ENCODE data around the gene ACYP2. TPM values are rescaled to one million over a fixed set of nuclear protein-coding genes. Genes with fewer than 3 reads are reported as not detected.
"Not testable (repeated sequence)": the region's sequence is repeated elsewhere in the genome, so short reads cannot be mapped to it uniquely, and the experiment has no call there.

Gene ACYP2
- total RNA-seq, 1 experiment from 2014 or later = 22.8 TPM

- no peak overlapping the region for H3K4me2 ChIP-seq (ENCODE audit: low read depth, low read length, poor library complexity, severe bottlenecking)
- H3K9me3 ChIP-seq (ENCODE audit: low read length) = no peaks in the 10 kb centered on the region
- no peak for DNase-seq
Observed at GRCh38 chr2:54261537-54261936, 146.1 kb downstream of the ACYP2 start.

GRCh38 chr2:54262015-54262765 is 146.8 kb downstream of the ACYP2 start:
- Histone ChIP-seq H3K79me2 (ENCODE audit: low read length) (no peaks in the 10 kb centered on the region), H3K27ac (ENCODE audit: low read length) (no peak overlapping the region), H3K9me2 (replicated peaks; ENCODE audit: insufficient read depth, low read length) (no peaks in the 10 kb centered on the region), H4K20me1 (ENCODE audit: insufficient read depth, low read depth, low read length) (no peaks in the 10 kb centered on the region), H3K9ac (ENCODE audit: low read length) (no peak overlapping the region), H2AFZ (ENCODE audit: low read length) (no peak overlapping the region), H3K9me3 (ENCODE audit: low read length) (no peaks in the 10 kb centered on the region), H3K4me1 (ENCODE audit: low read length) (no peaks in the 10 kb centered on the region), H3K4me2 (ENCODE audit: low read depth, low read length, poor library complexity, severe bottlenecking) (no peak overlapping the region), H3K4me3 (ENCODE audit: low read length) (no peak overlapping the region), H3K36me3 (ENCODE audit: insufficient read depth, low read length) (no peaks in the 10 kb centered on the region), H3K27me3 (ENCODE audit: low read length) (no peaks in the 10 kb centered on the region)
- no peak for DNase-seq

More at GRCh38 chr2:54261537-54261936, 146.1 kb downstream of the ACYP2 start:
- Histone ChIP-seq H2AFZ (ENCODE audit: low read length) (no peak overlapping the region), H3K27me3 (ENCODE audit: low read length) (no peaks in the 10 kb centered on the region), H3K27ac (ENCODE audit: low read length) (no peak overlapping the region), H3K4me3 (ENCODE audit: low read length) (no peak overlapping the region), H3K4me1 (ENCODE audit: low read length) (no peaks in the 10 kb centered on the region), H3K9me2 (replicated peaks; ENCODE audit: insufficient read depth, low read length) (no peaks in the 10 kb centered on the region), H3K36me3 (ENCODE audit: insufficient read depth, low read length) (no peaks in the 10 kb centered on the region), H3K79me2 (ENCODE audit: low read length) (no peaks in the 10 kb centered on the region), H4K20me1 (ENCODE audit: insufficient read depth, low read depth, low read length) (no peaks in the 10 kb centered on the region), H3K9ac (ENCODE audit: low read length) (no peak overlapping the region)

- H4K20me1 ChIP-seq (ENCODE audit: insufficient read depth, low read depth, low read length); H3K9me3 ChIP-seq (ENCODE audit: low read length); H3K79me2 ChIP-seq (ENCODE audit: low read length); H2AFZ ChIP-seq (ENCODE audit: low read length); H3K4me3 ChIP-seq (ENCODE audit: low read length); H3K9me2 ChIP-seq (replicated peaks; ENCODE audit: insufficient read depth, low read length); H3K27ac ChIP-seq (ENCODE audit: low read length); H3K27me3 ChIP-seq (ENCODE audit: low read length); DNase-seq; H3K4me2 ChIP-seq (ENCODE audit: low read depth, low read length, poor library complexity, severe bottlenecking); H3K4me1 ChIP-seq (ENCODE audit: low read length); H3K36me3 ChIP-seq (ENCODE audit: insufficient read depth, low read length); H3K9ac ChIP-seq (ENCODE audit: low read length): not testable (repeated sequence)
Observed at GRCh38 chr2:54265081-54265480, 149.7 kb downstream of the ACYP2 start.

GRCh38 chr2:54267577-54267976 is 152.2 kb downstream of the ACYP2 start:
- Histone ChIP-seq H4K20me1 (ENCODE audit: insufficient read depth, low read depth, low read length) (no peaks in the 10 kb centered on the region), H3K9me2 (replicated peaks; ENCODE audit: insufficient read depth, low read length) (no peaks in the 10 kb centered on the region), H3K4me2 (ENCODE audit: low read depth, low read length, poor library complexity, severe bottlenecking) (no peak overlapping the region), H3K9ac (ENCODE audit: low read length) (no peak overlapping the region), H3K4me3 (ENCODE audit: low read length) (no peak overlapping the region), H3K79me2 (ENCODE audit: low read length) (no peaks in the 10 kb centered on the region), H3K27me3 (ENCODE audit: low read length) (no peaks in the 10 kb centered on the region), H3K9me3 (ENCODE audit: low read length) (no peaks in the 10 kb centered on the region), H3K36me3 (ENCODE audit: insufficient read depth, low read length) (no peaks in the 10 kb centered on the region), H3K4me1 (ENCODE audit: low read length) (no peaks in the 10 kb centered on the region), H3K27ac (ENCODE audit: low read length) (no peak overlapping the region), H2AFZ (ENCODE audit: low read length) (no peak overlapping the region)
- no peak for DNase-seq

- no peaks in the 10 kb centered on the region for H3K9me2 ChIP-seq (replicated peaks; ENCODE audit: insufficient read depth, low read length)
- H4K20me1 ChIP-seq (ENCODE audit: insufficient read depth, low read depth, low read length) = no peaks in the 10 kb centered on the region
- H3K79me2 ChIP-seq (ENCODE audit: low read length) = no peaks in the 10 kb centered on the region
- no peak overlapping the region for H2AFZ ChIP-seq (ENCODE audit: low read length)
- H3K9me3 ChIP-seq (ENCODE audit: low read length) = no peaks in the 10 kb centered on the region
- no peak for DNase-seq
- H3K27ac ChIP-seq (ENCODE audit: low read length) = no peak overlapping the region
- H3K36me3 ChIP-seq (ENCODE audit: insufficient read depth, low read length) = no peaks in the 10 kb centered on the region
- H3K27me3 ChIP-seq (ENCODE audit: low read length) = no peaks in the 10 kb centered on the region
- no peak overlapping the region for H3K4me3 ChIP-seq (ENCODE audit: low read length)
- H3K4me2 ChIP-seq (ENCODE audit: low read depth, low read length, poor library complexity, severe bottlenecking) = no peak overlapping the region
- peaks cover 3% of the 10 kb centered on the region; the same call in 1 of the 2 replicates for H3K4me1 ChIP-seq (ENCODE audit: low read length)
- no peak overlapping the region for H3K9ac ChIP-seq (ENCODE audit: low read length)
Observed at GRCh38 chr2:54271189-54271588, 155.8 kb downstream of the ACYP2 start.

- Histone ChIP-seq H3K36me3 (ENCODE audit: insufficient read depth, low read length) (no peaks in the 10 kb centered on the region), H3K27me3 (ENCODE audit: low read length) (no peaks in the 10 kb centered on the region), H4K20me1 (ENCODE audit: insufficient read depth, low read depth, low read length) (no peaks in the 10 kb centered on the region), H3K79me2 (ENCODE audit: low read length) (no peaks in the 10 kb centered on the region), H3K4me2 (ENCODE audit: low read depth, low read length, poor library complexity, severe bottlenecking) (no peak overlapping the region), H3K4me3 (ENCODE audit: low read length) (no peak overlapping the region), H3K9me2 (replicated peaks; ENCODE audit: insufficient read depth, low read length) (no peaks in the 10 kb centered on the region), H3K9me3 (ENCODE audit: low read length) (no peaks in the 10 kb centered on the region), H3K4me1 (ENCODE audit: low read length) (peaks cover 3% of the 10 kb centered on the region; the same call in 1 of the 2 replicates), H3K9ac (ENCODE audit: low read length) (no peak overlapping the region), H3K27ac (ENCODE audit: low read length) (no peak overlapping the region), H2AFZ (ENCODE audit: low read length) (no peak overlapping the region)
- DNase-seq = peak; percentile 43
Observed at GRCh38 chr2:54271843-54272627, 156.6 kb downstream of the ACYP2 start.

GRCh38 chr2:54274781-54275242 is 159.4 kb downstream of the ACYP2 start:
- Histone ChIP-seq H3K9me3 (ENCODE audit: low read length) (no peaks in the 10 kb centered on the region), H3K27ac (ENCODE audit: low read length) (no peak overlapping the region; the same call in 1 of the 2 replicates), H3K36me3 (ENCODE audit: insufficient read depth, low read length) (no peaks in the 10 kb centered on the region), H3K9me2 (replicated peaks; ENCODE audit: insufficient read depth, low read length) (no peaks in the 10 kb centered on the region), H4K20me1 (ENCODE audit: insufficient read depth, low read depth, low read length) (no peaks in the 10 kb centered on the region), H3K27me3 (ENCODE audit: low read length) (no peaks in the 10 kb centered on the region), H2AFZ (ENCODE audit: low read length) (no peak overlapping the region), H3K79me2 (ENCODE audit: low read length) (no peaks in the 10 kb centered on the region), H3K9ac (ENCODE audit: low read length) (no peak overlapping the region; the same call in 1 of the 2 replicates), H3K4me3 (ENCODE audit: low read length) (no peak overlapping the region), H3K4me2 (ENCODE audit: low read depth, low read length, poor library complexity, severe bottlenecking) (no peak overlapping the region), H3K4me1 (ENCODE audit: low read length) (peaks cover 3% of the 10 kb centered on the region; the same call in 1 of the 2 replicates)
- DNase-seq = no peak

- H3K79me2 ChIP-seq (ENCODE audit: low read length) = no peaks in the 10 kb centered on the region
- H3K9me3 ChIP-seq (ENCODE audit: low read length) = no peaks in the 10 kb centered on the region
- H4K20me1 ChIP-seq (ENCODE audit: insufficient read depth, low read depth, low read length) = no peaks in the 10 kb centered on the region
- no peak overlapping the region for H3K9ac ChIP-seq (ENCODE audit: low read length)
- H3K4me2 ChIP-seq (ENCODE audit: low read depth, low read length, poor library complexity, severe bottlenecking) = no peak overlapping the region
- H2AFZ ChIP-seq (ENCODE audit: low read length) = no peak overlapping the region
- no peaks in the 10 kb centered on the region for H3K36me3 ChIP-seq (ENCODE audit: insufficient read depth, low read length)
- DNase-seq = no peak
- no peak overlapping the region for H3K4me3 ChIP-seq (ENCODE audit: low read length)
- H3K4me1 ChIP-seq (ENCODE audit: low read length) = peaks cover 3% of the 10 kb centered on the region; the same call in 1 of the 2 replicates
- H3K27ac ChIP-seq (ENCODE audit: low read length) = no peak overlapping the region
- no peaks in the 10 kb centered on the region for H3K9me2 ChIP-seq (replicated peaks; ENCODE audit: insufficient read depth, low read length)
- H3K27me3 ChIP-seq (ENCODE audit: low read length) = no peaks in the 10 kb centered on the region
Observed at GRCh38 chr2:54275541-54275940, 160.1 kb downstream of the ACYP2 start.

Data from Karpas-422 (cell line).